Stromal cell of bone marrow (primary cell): ENCODE measurements around the gene CACNA2D2.

Experiments
- DNase-seq: peaks from one replicate; pipeline ENCODE4 v3.0.0-alpha.2; 2012; ENCODE audit warnings: low read depth

Gene CACNA2D2

DNA sequence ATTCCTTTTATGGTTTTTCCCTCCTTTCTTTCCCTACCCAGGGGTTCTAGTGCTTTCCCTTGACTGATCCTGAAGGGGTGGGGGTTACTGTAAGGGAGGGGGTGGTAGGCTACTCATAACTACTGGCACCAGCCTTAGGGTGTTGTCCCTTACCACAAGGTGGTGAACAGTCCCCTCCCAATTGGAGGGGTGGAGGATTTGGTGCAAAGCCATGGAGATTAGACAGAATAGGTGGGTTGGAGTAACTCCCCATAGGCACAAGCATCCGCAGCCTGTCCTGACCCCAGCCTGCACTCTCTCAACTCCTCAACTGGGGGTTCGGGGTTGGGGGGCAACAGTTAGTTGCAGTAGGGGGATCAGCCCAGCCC, 178.3 kb downstream of the CACNA2D2 start:
- no peak for DNase-seq

DNA sequence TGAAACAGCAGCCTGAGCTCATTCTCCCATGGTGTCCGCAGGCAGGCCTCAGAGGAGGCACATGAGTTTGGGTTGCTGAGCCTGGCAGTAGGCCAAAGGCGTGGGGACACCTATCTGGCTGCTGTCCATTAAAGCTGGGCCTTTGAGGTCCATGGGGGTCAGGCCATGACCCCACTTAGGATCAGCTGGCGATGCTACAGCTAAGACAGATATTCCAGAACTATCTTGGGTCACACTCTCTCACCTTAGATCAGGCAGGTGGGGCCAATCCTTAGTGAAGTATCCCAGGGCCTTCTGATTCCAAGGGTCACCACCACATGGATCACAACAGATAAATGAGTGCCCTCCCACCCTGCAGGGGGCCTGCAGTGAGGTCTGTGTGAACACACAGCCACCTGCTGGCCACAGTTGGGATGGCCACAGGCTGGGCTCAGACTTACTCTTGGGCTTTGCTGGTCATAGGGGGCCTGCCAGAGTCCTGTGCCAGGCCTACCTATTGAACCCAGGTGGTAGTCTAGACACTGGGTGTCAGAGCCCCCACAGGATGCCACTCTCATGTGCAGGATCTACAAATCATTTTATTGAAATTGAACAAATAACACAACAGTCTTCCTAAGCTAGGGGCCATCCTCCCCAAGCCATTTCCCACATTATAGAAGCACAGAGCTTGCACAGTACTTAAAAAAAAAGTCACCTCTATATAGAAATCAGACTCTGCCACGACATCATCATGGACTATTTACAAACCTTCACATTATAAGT, 178.9 kb downstream of the CACNA2D2 start:
- no peak for DNase-seq

GRCh38 chr3:50323614-50324199, 179.7 kb downstream of the CACNA2D2 start:
- no peak for DNase-seq

DNA sequence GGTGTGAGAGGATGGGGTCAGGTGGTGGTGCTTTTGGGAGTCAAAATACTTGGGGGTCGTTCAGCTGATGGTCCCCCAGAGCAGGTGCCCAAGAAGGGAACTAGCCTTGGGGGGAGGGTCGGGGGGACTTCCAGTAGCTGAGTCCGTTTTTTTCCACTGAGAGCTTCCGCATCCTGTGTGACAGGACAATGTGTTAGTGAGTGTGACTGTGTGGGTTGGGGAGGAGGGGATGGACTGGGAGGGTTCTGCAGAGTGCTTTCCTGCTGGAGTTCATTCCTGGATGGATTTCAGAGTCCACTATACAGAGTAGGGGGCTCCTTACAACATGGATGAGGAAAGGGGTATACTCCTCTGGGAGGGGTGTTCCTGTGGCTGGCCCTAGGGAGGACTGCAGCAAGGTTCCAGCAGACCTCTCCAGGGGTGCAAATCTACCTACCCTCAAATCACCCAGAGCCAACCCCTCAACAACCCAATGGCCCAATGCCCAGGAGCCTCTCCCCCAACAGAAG, 180.3 kb downstream of the CACNA2D2 start:
- no peak for DNase-seq

DNA sequence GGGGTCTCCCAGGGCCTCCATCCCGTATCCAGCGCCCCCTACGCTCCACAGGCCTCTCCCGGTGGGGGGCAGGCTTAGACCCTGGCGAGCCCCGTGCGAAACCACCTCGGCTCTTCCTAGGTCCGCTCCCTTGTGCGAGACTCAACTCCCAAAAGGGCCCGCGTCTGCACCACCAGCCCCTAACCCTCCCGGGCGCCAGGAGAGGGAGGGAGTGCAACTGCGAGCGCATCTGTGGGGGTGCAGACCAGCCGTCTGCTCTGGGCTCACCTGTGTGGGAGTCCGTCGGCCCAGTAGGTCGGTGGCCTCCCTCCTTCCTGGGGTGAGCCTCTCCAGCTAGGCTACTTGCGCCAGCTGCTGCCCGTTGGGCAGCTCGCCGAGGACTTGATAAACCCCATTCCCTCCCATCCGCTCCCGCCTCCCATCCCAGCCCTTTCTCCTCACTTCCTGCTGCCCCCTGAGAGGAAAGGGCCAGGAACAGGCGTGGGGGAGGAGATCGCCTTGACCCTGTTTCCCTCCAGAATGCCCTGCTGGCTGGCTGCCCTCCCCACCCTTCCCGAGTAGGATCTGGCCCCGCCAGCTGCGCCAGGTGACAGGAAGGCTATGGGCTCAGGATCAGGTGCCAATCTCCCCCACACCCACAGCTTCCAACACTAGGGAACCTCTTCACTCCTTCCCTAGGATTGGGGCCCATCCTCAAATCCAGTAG, 180.9 kb downstream of the CACNA2D2 start, which contains the start of gene HYAL2:
Gene HYAL2 (minus strand): TSS at position 360 of the 706 bp plus-strand sequence. CDS start 2,256 bp downstream, outside the sequence.
- DNase-seq = no peak

GRCh38 chr3:50322115-50322385, 181.4 kb downstream of the CACNA2D2 start:
- no peak for DNase-seq

GRCh38 chr3:50321336-50322114, 181.9 kb downstream of the CACNA2D2 start:
- peak; percentile 82 for DNase-seq

GRCh38 chr3:50320853-50321335, 182.5 kb downstream of the CACNA2D2 start:
- no peak for DNase-seq

- DNase-seq = no peak
Observed at GRCh38 chr3:50319894-50320625, 183.4 kb downstream of the CACNA2D2 start.

DNA sequence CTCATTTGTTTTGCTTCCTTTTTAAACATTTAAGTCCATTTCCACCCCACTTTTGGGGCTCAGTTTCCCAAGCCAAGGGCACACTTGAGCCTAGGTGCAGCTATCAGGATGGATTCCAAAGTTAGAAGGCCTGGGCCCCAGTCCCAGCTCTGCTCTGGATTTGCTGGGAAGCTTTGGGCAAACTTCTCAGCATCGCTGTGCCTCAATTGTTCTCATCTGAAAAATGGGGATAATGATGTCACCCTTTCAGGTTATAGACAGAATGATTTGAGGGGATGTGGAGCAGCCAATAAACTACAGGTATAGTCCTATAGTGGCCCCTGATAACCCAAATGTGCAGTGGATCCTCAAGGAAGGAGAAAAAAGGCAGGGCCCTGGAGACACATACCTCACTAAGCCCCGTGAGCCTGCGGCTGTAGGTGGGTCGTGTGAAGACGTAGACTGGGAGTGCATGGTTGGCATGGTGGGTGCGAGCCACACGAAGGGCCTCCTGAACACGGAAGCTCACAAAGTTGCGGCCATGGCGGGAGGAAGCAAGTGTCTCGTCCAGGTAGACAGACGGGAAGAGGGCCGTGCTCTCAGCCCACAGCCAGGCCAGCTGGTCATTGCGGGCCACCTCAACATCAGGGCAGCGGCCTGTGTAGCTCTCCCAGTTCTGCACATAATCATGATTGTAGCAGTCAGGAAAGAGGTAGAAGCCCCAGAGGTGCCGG, 184.1 kb downstream of the CACNA2D2 start:
- no peak for DNase-seq

DNA sequence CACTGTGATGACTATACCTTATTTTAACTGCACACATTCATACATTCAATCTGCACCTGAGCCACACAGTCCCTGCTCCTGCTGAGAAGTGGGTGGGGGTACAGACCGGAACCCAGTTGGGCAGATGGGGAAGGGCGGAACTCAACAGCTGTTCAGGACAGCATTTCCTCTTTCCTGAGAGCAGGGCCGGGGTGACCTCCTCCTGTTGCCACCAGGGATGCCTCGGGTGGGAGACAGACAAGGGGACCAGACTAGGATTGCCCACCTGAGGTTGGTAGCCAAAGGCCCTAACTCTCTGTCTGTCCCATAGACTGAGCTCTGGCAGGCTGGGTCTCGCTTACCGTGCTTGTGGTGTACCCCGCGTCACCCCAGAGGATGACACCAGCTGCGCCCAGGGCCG, 184.8 kb downstream of the CACNA2D2 start:
- DNase-seq = no peak

DNA sequence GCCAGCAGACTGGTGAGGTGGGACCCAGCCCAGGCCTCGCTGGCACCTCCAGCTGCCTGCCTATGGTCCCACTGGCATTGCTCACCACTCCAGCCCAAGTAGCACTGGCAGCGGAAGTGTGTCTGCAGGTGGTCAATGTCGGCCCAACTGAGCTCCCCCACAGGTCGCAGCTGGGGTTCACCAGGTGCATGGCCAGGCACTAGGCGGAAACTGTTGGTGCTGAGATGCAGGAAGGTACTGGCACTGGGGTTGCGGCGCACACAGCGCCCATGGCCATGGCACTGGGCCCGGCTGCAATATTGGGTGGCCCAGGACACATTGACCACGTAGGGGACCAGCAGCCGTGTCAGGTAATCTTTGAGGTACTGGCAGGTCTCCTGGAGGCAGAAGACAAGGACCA, 185.3 kb downstream of the CACNA2D2 start:
- no peak for DNase-seq

GRCh38 chr3:50317300-50317699, 186.1 kb downstream of the CACNA2D2 start:
- no peak for DNase-seq

GRCh38 chr3:50316657-50317242, 186.7 kb downstream of the CACNA2D2 start:
- DNase-seq = no peak

GRCh38 chr3:50314816-50315215, 188.6 kb downstream of the CACNA2D2 start:
- no peak for DNase-seq

GRCh38 chr3:50314342-50314741, 189.1 kb downstream of the CACNA2D2 start:
- no peak for DNase-seq
